Loucy (cell line): ENCODE data around the gene CGB1.
"Not testable (repeated sequence)": the region's sequence is repeated elsewhere in the genome, so short reads cannot be mapped to it uniquely, and the experiment has no call there.

Experiments
- H2AFZ ChIP-seq: fragments of 200-600 bp; sonication (generic); 2 replicates; pipeline ENCODE4 v1.6.0; 2016; ENCODE audit warnings: antibody characterized with exemption, mild to moderate bottlenecking, low read length, moderate library complexity
- H3F3A ChIP-seq: fragments of 200-600 bp; 2 replicates; pipeline ENCODE4 v1.6.0; 2016; ENCODE audit warnings: antibody characterized with exemption, low read depth, mild to moderate bottlenecking
- H3K27me3 ChIP-seq: fragments of 200-600 bp; sonication (generic); 2 replicates; pipeline ENCODE4 v1.6.1; 2014; ENCODE audit warnings: low read length, mild to moderate bottlenecking; ENCODE audit not compliant: insufficient read depth, poor library complexity, severe bottlenecking
- H3K36me3 ChIP-seq: fragments of 200-600 bp; sonication (generic); 2 replicates; pipeline ENCODE4 v1.6.1; 2016; ENCODE audit warnings: low read length; ENCODE audit not compliant: insufficient read depth
- H3K4me1 ChIP-seq: fragments of 200-600 bp; sonication (generic); 2 replicates; pipeline ENCODE4 v1.5.1; 2014; ENCODE audit warnings: low read length, mild to moderate bottlenecking; ENCODE audit not compliant: insufficient read depth, poor library complexity, severe bottlenecking
- H3K4me2 ChIP-seq: fragments of 200-600 bp; sonication (generic); 2 replicates; pipeline ENCODE4 v1.6.0; 2014; ENCODE audit warnings: antibody characterized with exemption, low read length, low read depth, mild to moderate bottlenecking; ENCODE audit not compliant: poor library complexity, severe bottlenecking
- H3K4me3 ChIP-seq: fragments of 200-600 bp; sonication (generic); 2 replicates; pipeline ENCODE4 v1.5.1; 2014; ENCODE audit warnings: low read length, mild to moderate bottlenecking, mixed read lengths; ENCODE audit not compliant: poor library complexity, severe bottlenecking
- H3K79me2 ChIP-seq: fragments of 200-600 bp; sonication (generic); 2 replicates; pipeline ENCODE4 v1.6.1; 2014; ENCODE audit warnings: low read length; ENCODE audit not compliant: insufficient read depth
- H3K9ac ChIP-seq: fragments of 200-600 bp; sonication (generic); 2 replicates; pipeline ENCODE4 v1.6.0; 2014; ENCODE audit warnings: mild to moderate bottlenecking, low read depth, low read length, moderate library complexity; ENCODE audit not compliant: poor library complexity, severe bottlenecking
- H3K9me2 ChIP-seq: fragments of 200-600 bp; sonication (generic); replicated peaks from 2 replicates; pipeline ENCODE4 v1.6.1; 2016; ENCODE audit warnings: low read depth, low read length, mixed read lengths
- H3K9me3 ChIP-seq: fragments of 200-600 bp; sonication (generic); 2 replicates; pipeline ENCODE4 v1.6.1; 2014; ENCODE audit warnings: mild to moderate bottlenecking, antibody characterized with exemption, low read length, low read depth; ENCODE audit not compliant: insufficient read depth
- H4K20me1 ChIP-seq: fragments of 200-600 bp; sonication (generic); 2 replicates; pipeline ENCODE4 v1.6.0; 2014; ENCODE audit warnings: antibody characterized with exemption, low read length, mild to moderate bottlenecking; ENCODE audit not compliant: insufficient read depth, poor library complexity, severe bottlenecking
- CTCF ChIP-seq: fragments of 200-600 bp; sonication (generic); conservative IDR thresholded peaks from 2 replicates; pipeline ENCODE4 v1.5.1; 2014; ENCODE audit warnings: mild to moderate bottlenecking, antibody characterized with exemption, low read length
- EZH2phosphoT487 ChIP-seq: fragments of 200-600 bp; IDR thresholded peaks from 2 replicates; pipeline ENCODE4 v1.6.1; 2018; ENCODE audit warnings: antibody characterized with exemption, mild to moderate bottlenecking, moderate library complexity, borderline replicate concordance

Gene CGB1

GRCh38 chr19:49056101-49056901, 19.6 kb upstream of the CGB1 start:
- H2AFZ ChIP-seq, result no peak overlapping the region
- H3K79me2 ChIP-seq, result no peaks in the 10 kb centered on the region
- no peak overlapping the region for H3K4me3 ChIP-seq
- no peaks in the 10 kb centered on the region for H3K27me3 ChIP-seq
- no peaks in the 10 kb centered on the region for H3F3A ChIP-seq
- TF ChIP-seq EZH2phosphoT487, result no peak
- TF ChIP-seq CTCF, result no peak
- no peak overlapping the region for H3K9ac ChIP-seq
- H3K36me3 ChIP-seq, result no peaks in the 10 kb centered on the region
- H3K4me2 ChIP-seq, result no peak overlapping the region
- H3K9me2 ChIP-seq, result no peaks in the 10 kb centered on the region
- H4K20me1 ChIP-seq, result no peaks in the 10 kb centered on the region
- no peaks in the 10 kb centered on the region for H3K9me3 ChIP-seq
- H3K4me1 ChIP-seq, result no peaks in the 10 kb centered on the region

GRCh38 chr19:49050376-49051033, 13.8 kb upstream of the CGB1 start:
- H3K4me3 ChIP-seq, H3K4me2 ChIP-seq, H3K36me3 ChIP-seq, H3K9me3 ChIP-seq, H4K20me1 ChIP-seq, H3K9ac ChIP-seq, H3K4me1 ChIP-seq, H3K9me2 ChIP-seq, H3F3A ChIP-seq, H3K79me2 ChIP-seq, H2AFZ ChIP-seq, H3K27me3 ChIP-seq: not testable (repeated sequence)

GRCh38 chr19:49049834-49050233, 13.1 kb upstream of the CGB1 start:
- H3K36me3 ChIP-seq, H3K79me2 ChIP-seq, H3K9me3 ChIP-seq, H3K9ac ChIP-seq, H3K4me3 ChIP-seq, H2AFZ ChIP-seq, H3K9me2 ChIP-seq, H3K27me3 ChIP-seq, H3K4me1 ChIP-seq, H4K20me1 ChIP-seq, H3F3A ChIP-seq, H3K4me2 ChIP-seq: not testable (repeated sequence)

- H3K4me1 ChIP-seq, H3F3A ChIP-seq, H3K27me3 ChIP-seq, H3K79me2 ChIP-seq, H2AFZ ChIP-seq, H4K20me1 ChIP-seq, H3K4me2 ChIP-seq, H3K9me3 ChIP-seq, H3K9me2 ChIP-seq, H3K36me3 ChIP-seq, H3K4me3 ChIP-seq, H3K9ac ChIP-seq: not testable (repeated sequence)
Measured at GRCh38 chr19:49049011-49049410, 12.3 kb upstream of the CGB1 start, which contains the start of gene CGB8. CGB8 (minus strand) TSS chr19:49049111; CDS start chr19:49048739, 372 bp downstream.

GRCh38 chr19:49043548-49043947, 6.9 kb upstream of the CGB1 start, which contains the start of gene CGB5:
CGB5 (plus strand) TSS chr19:49043848; CDS start chr19:49044210, 362 bp downstream.
- not testable (repeated sequence) for H3K79me2 ChIP-seq, H3K27me3 ChIP-seq, H3K9ac ChIP-seq, H3F3A ChIP-seq, H3K4me1 ChIP-seq, H3K9me3 ChIP-seq, H3K9me2 ChIP-seq, H2AFZ ChIP-seq, H4K20me1 ChIP-seq, H3K4me3 ChIP-seq, H3K36me3 ChIP-seq, H3K4me2 ChIP-seq

- not testable (repeated sequence) for H3F3A ChIP-seq, H3K4me3 ChIP-seq, H3K9me2 ChIP-seq, H3K4me1 ChIP-seq, H3K79me2 ChIP-seq, H3K9ac ChIP-seq, H2AFZ ChIP-seq, H3K36me3 ChIP-seq, H3K4me2 ChIP-seq, H3K27me3 ChIP-seq, H4K20me1 ChIP-seq, H3K9me3 ChIP-seq
Measured at GRCh38 chr19:49042666-49043065, 6.0 kb upstream of the CGB1 start.
